ENCODE data around the gene FADS1.

DNA sequence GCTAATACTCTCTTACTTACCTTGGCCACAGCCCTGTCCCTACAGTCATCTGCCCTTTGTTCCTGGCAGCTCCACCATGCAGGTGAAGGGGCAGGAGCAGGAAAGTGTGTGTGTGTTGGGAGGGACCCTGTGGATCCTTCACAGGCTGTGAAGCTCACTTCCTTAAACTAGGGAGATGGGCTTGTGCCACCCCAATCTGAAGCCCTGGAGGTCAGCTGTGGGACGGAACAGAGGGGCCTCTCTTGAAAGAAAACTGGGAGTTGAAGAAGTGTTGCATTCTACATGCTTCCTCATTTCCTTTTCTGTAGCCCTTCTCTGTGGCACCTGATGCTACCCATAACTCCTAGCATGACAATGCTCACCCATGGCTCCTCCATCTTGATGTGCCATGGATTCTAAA is 11.7 kb downstream of the FADS1 start:
- TF ChIP-seq RORB (CRISPR knock-in tag; IDR thresholded peaks at IDR 0.05): no peak
- TF ChIP-seq, protein P1, sequence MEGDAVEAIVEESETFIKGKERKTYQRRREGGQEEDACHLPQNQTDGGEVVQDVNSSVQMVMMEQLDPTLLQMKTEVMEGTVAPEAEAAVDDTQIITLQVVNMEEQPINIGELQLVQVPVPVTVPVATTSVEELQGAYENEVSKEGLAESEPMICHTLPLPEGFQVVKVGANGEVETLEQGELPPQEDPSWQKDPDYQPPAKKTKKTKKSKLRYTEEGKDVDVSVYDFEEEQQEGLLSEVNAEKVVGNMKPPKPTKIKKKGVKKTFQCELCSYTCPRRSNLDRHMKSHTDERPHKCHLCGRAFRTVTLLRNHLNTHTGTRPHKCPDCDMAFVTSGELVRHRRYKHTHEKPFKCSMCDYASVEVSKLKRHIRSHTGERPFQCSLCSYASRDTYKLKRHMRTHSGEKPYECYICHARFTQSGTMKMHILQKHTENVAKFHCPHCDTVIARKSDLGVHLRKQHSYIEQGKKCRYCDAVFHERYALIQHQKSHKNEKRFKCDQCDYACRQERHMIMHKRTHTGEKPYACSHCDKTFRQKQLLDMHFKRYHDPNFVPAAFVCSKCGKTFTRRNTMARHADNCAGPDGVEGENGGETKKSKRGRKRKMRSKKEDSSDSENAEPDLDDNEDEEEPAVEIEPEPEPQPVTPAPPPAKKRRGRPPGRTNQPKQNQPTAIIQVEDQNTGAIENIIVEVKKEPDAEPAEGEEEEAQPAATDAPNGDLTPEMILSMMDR (IDR thresholded peaks at IDR 0.05): no peak
- TF ChIP-seq OVOL2 (CRISPR knock-in tag; IDR thresholded peaks at IDR 0.05; ENCODE audit: borderline replicate concordance): no peak
- TF ChIP-seq, protein P2, sequence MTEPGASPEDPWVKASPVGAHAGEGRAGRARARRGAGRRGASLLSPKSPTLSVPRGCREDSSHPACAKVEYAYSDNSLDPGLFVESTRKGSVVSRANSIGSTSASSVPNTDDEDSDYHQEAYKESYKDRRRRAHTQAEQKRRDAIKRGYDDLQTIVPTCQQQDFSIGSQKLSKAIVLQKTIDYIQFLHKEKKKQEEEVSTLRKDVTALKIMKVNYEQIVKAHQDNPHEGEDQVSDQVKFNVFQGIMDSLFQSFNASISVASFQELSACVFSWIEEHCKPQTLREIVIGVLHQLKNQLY (CRISPR knock-in tag; IDR thresholded peaks at IDR 0.05): no peak
- TF ChIP-seq ZNF232 (CRISPR knock-in tag; IDR thresholded peaks at IDR 0.05): no peak
